SK-N-SH (cell line): ENCODE results near the gene AKR1A1. TPM values are rescaled to one million over a fixed set of nuclear protein-coding genes. Genes with fewer than 3 reads are reported as not detected.

ENCODE experiments used
- CTCF ChIA-PET: fragments of 300-600, 350-600 bp; formaldehyde crosslinking; extraction: SDS; loops from one replicate; lab custom pipeline; 2021; lab: Yijun Ruan, JAX
- POLR2A ChIA-PET: fragments of 350-600 bp; sonication (Branson Sonifier 250); formaldehyde crosslinking; extraction: SDS; loops from one replicate; lab custom pipeline; 2020; ENCODE audit warnings: antibody characterized with exemption, inconsistent platforms; lab: Yijun Ruan, JAX
- DNase-seq: peaks from one replicate; pipeline ENCODE4 v3.0.0; 2012
- H2AFZ ChIP-seq: fragments of 200-600 bp; sonication (generic); 2 replicates; pipeline ENCODE4 v1.8.1; 2016; ENCODE audit warnings: antibody characterized with exemption, mild to moderate bottlenecking, low read depth
- H3F3A ChIP-seq: fragments of 200-600 bp; sonication (generic); replicated peaks from 2 replicates; pipeline ENCODE3; 2016; ENCODE audit warnings: antibody characterized with exemption, mild to moderate bottlenecking; ENCODE audit not compliant: insufficient read depth
- H3K27ac ChIP-seq, 2 experiments: fragments of 200-500 bp in 1 of 2; fragments of 200-600 bp in 1 of 2; sonication (Bioruptor generic) in 1 of 2; sonication (generic), shearing (Covaris generic) in 1 of 2; 2 replicates each; pipeline versions ENCODE4 v1.5.1 to v1.6.1; 2014 to 2016; ENCODE audit warnings: low read depth in 2 of 2, inconsistent platforms in 1 of 2, low read length in 1 of 2, mild to moderate bottlenecking in 1 of 2, mixed read lengths in 1 of 2
- H3K27me3 ChIP-seq: fragments of 200-600 bp; sonication (generic), shearing (Covaris generic); 2 replicates; pipeline ENCODE4 v1.6.1; 2016; ENCODE audit warnings: mixed run types; ENCODE audit not compliant: insufficient read depth
- H3K36me3 ChIP-seq, 2 experiments: fragments of 200-500 bp in 1 of 2; fragments of 200-600 bp in 1 of 2; sonication (Bioruptor generic) in 1 of 2; sonication (generic) in 1 of 2; replicated peaks in 1 of 2; 2 replicates each; pipeline versions ENCODE3 to v1.5.1; 2014 to 2016; ENCODE audit warnings: low read length in 1 of 2, mild to moderate bottlenecking in 1 of 2; ENCODE audit not compliant: insufficient read depth in 2 of 2, control insufficient read depth in 1 of 2
- H3K4me1 ChIP-seq, 2 experiments: fragments of 200-500 bp in 1 of 2; fragments of 200-600 bp in 1 of 2; sonication (Bioruptor generic) in 1 of 2; sonication (generic), shearing (Covaris generic) in 1 of 2; 2 replicates each; pipeline versions ENCODE4 v1.5.1 to v1.6.1; 2014 to 2016; ENCODE audit warnings: low read depth in 1 of 2, low read length in 1 of 2, mixed run types in 1 of 2; ENCODE audit not compliant: insufficient read depth in 2 of 2, control insufficient read depth in 1 of 2
- H3K4me2 ChIP-seq: fragments of 200-600 bp; sonication (generic), shearing (Covaris generic); 2 replicates; pipeline ENCODE4 v1.6.1; 2017; ENCODE audit warnings: mixed run types
- H3K4me3 ChIP-seq, 2 experiments: fragments of 200-500 bp in 1 of 2; fragments of 200-600 bp in 1 of 2; sonication (Bioruptor generic) in 1 of 2; sonication (generic), shearing (Covaris generic) in 1 of 2; 2 replicates each; pipeline versions ENCODE4 v1.5.1 to v1.8.1; 2014 to 2016; ENCODE audit warnings: low read depth in 2 of 2, inconsistent platforms in 1 of 2, low read length in 1 of 2, mild to moderate bottlenecking in 1 of 2, mixed read lengths in 1 of 2, moderate library complexity in 1 of 2
- H3K79me2 ChIP-seq: fragments of 200-600 bp; sonication (generic); 2 replicates; pipeline ENCODE4 v1.8.1; 2017; ENCODE audit warnings: mild to moderate bottlenecking; ENCODE audit not compliant: insufficient read depth
- H3K9ac ChIP-seq: fragments of 200-600 bp; sonication (generic); 2 replicates; pipeline ENCODE4 v1.6.1; 2017; ENCODE audit warnings: mixed run types
- H3K9me2 ChIP-seq: fragments of 200-600 bp; sonication (generic); 2 replicates; pipeline ENCODE4 v1.6.1; 2017; ENCODE audit warnings: mixed run types
- H3K9me3 ChIP-seq: fragments of 200-600 bp; sonication (generic); 2 replicates; pipeline ENCODE4 v1.6.1; 2017; ENCODE audit warnings: mixed run types, mild to moderate bottlenecking, moderate library complexity
- H4K20me1 ChIP-seq: fragments of 200-600 bp; sonication (generic); 2 replicates; pipeline ENCODE4 v1.6.1; 2017; ENCODE audit warnings: mild to moderate bottlenecking, mixed run types; ENCODE audit not compliant: insufficient read depth
- ELF1 ChIP-seq: IDR thresholded peaks from 2 replicates; pipeline ENCODE4 v1.4.0; 2012
- EZH2phosphoT487 ChIP-seq: fragments of 200-600 bp; sonication (generic); IDR thresholded peaks from 2 replicates; pipeline ENCODE4 v1.6.1; 2017; ENCODE audit warnings: low read depth, mixed run types, mild to moderate bottlenecking, antibody characterized with exemption, moderate library complexity, borderline replicate concordance
- GATA2 ChIP-seq: sonication (generic); formaldehyde crosslinking; IDR thresholded peaks from 2 replicates; pipeline ENCODE4 v1.5.0; 2020; ENCODE audit warnings: mild to moderate bottlenecking, missing genetic modification reagents
- MEF2A ChIP-seq: IDR thresholded peaks from 2 replicates; pipeline ENCODE4 v1.4.0; 2012; ENCODE audit warnings: low read depth, borderline replicate concordance
- PBX3 ChIP-seq: IDR thresholded peaks from 2 replicates; pipeline ENCODE4; 2012
- RAD21 ChIP-seq: IDR thresholded peaks from 2 replicates; pipeline ENCODE4 v1.6.1; 2012; ENCODE audit warnings: mild to moderate bottlenecking, low read length
- RCOR1 ChIP-seq: fragments of 150-350 bp; IDR thresholded peaks from 2 replicates; pipeline ENCODE4 v1.6.1; 2017; ENCODE audit warnings: antibody characterized with exemption, low read length
- REST ChIP-seq: IDR thresholded peaks from 2 replicates; pipeline ENCODE4 v1.6.1; 2012; ENCODE audit warnings: mild to moderate bottlenecking, low read depth, low read length, moderate library complexity
- SMC3 ChIP-seq: IDR thresholded peaks from 2 replicates; pipeline ENCODE4 v1.6.1; 2012; ENCODE audit warnings: low read depth, low read length, improper control_type of control experiment
- USF2 ChIP-seq: fragments of 150-350 bp; IDR thresholded peaks from 2 replicates; pipeline ENCODE4 v1.6.1; 2017; ENCODE audit warnings: antibody characterized with exemption, low read length, low read depth, borderline replicate concordance
- WGBS: methylation state at CpG from one replicate; pipeline ENCODE4 v1.1.6; 2017; ENCODE audit warnings: low lambda C conversion rate; 5-methylcytosine and 5-hydroxymethylcytosine counted together
- polyA plus RNA-seq, 3 experiments: library from polyadenylated mRNA; depleted of rRNA; stranded (reverse); fragments of >200 nt; gene quantifications; 2 replicates each; pipeline ENCODE4 v1.2.3, GENCODE V29; 2012

The AKR1A1 gene
- polyA plus RNA-seq, 1 of the 3 experiments (the other 2 are of a cell fraction): 156 TPM

GRCh38 chr1:45554198-45554597, 3.6 kb downstream of the AKR1A1 start:
- H3K9ac ChIP-seq: no peak overlapping the region
- peaks cover 0 to 19% of the 10 kb centered on the region in 2 experiments for H3K36me3 ChIP-seq
- peaks cover 54% of the 10 kb centered on the region for H3K79me2 ChIP-seq
- no peaks in the 10 kb centered on the region for H3K9me3 ChIP-seq
- no peaks in the 10 kb centered on the region for H3K27me3 ChIP-seq
- WGBS: 80% methylated on average over 4 of the region's 6 CpGs
- peaks cover 6% of the 10 kb centered on the region for H3F3A ChIP-seq
- ChIA-PET CTCF (interaction anchor here (2.8 kb wide), 1 partner anchor 15 kb away, joined by 20 read pairs; no protein-coding TSS in a partner anchor), POLR2A (interaction anchor here (1.7 kb wide), 1 partner anchor 32 kb away, joined by 7 read pairs; the partner anchor contains the start of gene PRDX1)
- H3K4me2 ChIP-seq: no peak overlapping the region
- H4K20me1 ChIP-seq: no peaks in the 10 kb centered on the region
- H2AFZ ChIP-seq: no peak overlapping the region
- H3K4me1 ChIP-seq: peaks cover 6 to 15% of the 10 kb centered on the region in 2 experiments; a peak in 2 of 4 replicates
- no peak for TF ChIP-seq SMC3
- no peak for TF ChIP-seq MEF2A
- no peak for DNase-seq
- H3K4me3 ChIP-seq: no peak overlapping the region
- no peaks in the 10 kb centered on the region for H3K9me2 ChIP-seq
- H3K27ac ChIP-seq: no peak overlapping the region

- Histone ChIP-seq H3K9me2 (no peaks in the 10 kb centered on the region), H2AFZ (no peak overlapping the region), H4K20me1 (no peaks in the 10 kb centered on the region), H3K4me3 (no peak overlapping the region), H3K4me1 (peaks cover under 1 to 6% of the 10 kb centered on the region in 2 experiments; a peak in 2 of 4 replicates), H3K9ac (no peak overlapping the region), H3K4me2 (no peak overlapping the region; the same call in 1 of the 2 replicates), H3K79me2 (peaks cover 50% of the 10 kb centered on the region), H3K27me3 (no peaks in the 10 kb centered on the region), H3K27ac (peak overlapping the region in 1 of 2 experiments; percentile 50; a peak in 2 of 4 replicates), H3K36me3 (peaks cover 7 to 26% of the 10 kb centered on the region in 2 experiments), H3K9me3 (no peaks in the 10 kb centered on the region), H3F3A (peaks cover 6% of the 10 kb centered on the region)
- ChIA-PET CTCF (interaction anchor here (0.8 to 2.6 kb wide), 4 partner anchors 9 to 45 kb away, joined by 3 to 11 read pairs (median 4); no protein-coding TSS in a partner anchor), POLR2A (interaction anchor here (0.5 to 1.3 kb wide), 4 partner anchors 30 to 57 kb away, joined by 3 to 8 read pairs (median 3); partner anchors contain the start of genes CCDC163, MMACHC and PRDX1)
- WGBS: 91% methylated on average over 3 of the region's 3 CpGs
- TF ChIP-seq RAD21 (no peak), USF2 (no peak), ELF1 (no peak), RCOR1 (no peak), REST (no peak), EZH2phosphoT487 (no peak), PBX3 (no peak), GATA2 (CRISPR knock-in tag) (no peak)
- DNase-seq: no peak
Measured at GRCh38 chr1:45557422-45557944, 6.9 kb downstream of the AKR1A1 start.
